Measurements from ENCODE around the gene IL15RA.
"Not testable (repeated sequence)": the region's sequence is repeated elsewhere in the genome, so short reads cannot be mapped to it uniquely, and the experiment has no call there.

The IL15RA gene

DNA sequence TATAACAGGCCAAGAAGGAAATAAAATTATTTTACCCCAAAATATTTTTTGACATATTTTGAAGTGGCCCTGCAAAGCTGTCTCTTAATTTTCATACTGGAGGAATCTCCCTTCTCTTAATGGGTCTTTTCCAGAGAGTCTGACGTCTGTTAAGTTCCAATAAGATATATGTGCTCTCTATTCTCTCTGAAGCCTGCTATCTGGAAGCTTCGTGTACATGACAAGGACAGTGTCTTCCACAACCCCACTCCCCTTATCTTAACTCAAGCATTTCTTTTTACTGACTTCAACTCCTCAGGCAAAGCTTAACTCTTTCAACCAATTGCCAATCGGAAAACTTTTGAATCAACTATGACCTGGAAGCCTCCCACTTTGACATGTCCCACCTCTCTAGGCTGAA, 29.2 kb upstream of the IL15RA start:
- DNase-seq (ENCODE audit: low read depth), result no peak

DNA sequence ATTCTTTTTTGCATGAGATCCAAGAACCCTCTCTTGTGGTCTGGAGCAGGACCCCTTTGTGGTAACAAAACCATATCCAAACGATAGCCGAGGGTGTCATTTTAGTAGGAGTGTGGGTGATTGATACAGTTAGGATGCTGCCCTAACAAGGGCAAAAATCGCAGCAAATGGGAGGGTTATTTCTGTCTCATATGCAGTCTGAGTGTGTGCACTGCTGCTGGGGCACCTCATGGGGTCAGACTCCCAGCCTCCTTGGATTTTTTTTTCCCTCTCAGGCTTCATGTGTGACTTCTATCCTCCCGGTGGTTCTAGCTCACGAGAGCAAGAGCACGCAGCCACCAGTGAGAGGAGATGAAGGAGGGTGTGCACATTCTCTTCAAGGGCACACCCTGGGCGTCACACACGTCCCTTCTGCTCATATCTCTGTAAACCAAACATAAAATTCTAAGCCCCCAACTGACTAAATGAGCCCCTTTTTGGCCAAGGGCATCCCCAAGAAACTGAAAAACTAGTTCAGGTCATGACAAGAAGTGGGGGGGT, 28.6 kb upstream of the IL15RA start:
- DNase-seq (ENCODE audit: low read depth), result no peak

DNA sequence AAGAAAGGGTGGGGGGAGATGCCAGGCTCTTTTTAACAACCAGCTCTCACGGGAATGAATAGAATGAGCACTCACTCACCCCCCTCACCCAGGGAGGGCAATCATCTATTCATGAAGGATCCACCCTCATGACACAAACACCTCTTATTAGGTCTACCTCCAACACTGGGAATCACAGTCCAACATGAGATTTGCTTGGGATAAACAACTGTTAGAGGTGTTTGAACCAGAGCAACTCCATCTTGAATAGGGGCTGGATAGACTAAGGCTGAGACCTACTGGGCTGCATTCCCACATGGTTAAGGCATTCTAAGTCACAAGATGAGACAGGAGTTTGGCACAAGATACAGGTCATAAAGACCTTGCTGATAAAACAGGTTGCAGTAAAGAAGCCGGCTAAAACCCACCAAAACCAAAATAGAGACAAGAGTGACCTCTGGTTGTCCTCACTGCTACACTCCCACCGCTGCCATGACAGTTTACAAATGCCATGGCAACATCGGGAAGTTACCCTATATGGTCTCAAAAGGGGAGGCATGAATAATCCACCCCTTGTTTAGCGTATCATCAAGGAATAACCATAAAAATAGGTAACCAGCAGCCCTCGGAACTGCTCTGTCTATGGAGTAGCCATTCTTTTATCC, 27.9 kb upstream of the IL15RA start:
- not testable (repeated sequence) for DNase-seq (ENCODE audit: low read depth)

- no peak for DNase-seq (ENCODE audit: low read depth)
These were observed 25.6 kb upstream of the IL15RA start for GRCh38 chr10:6002809-6003510.

DNA sequence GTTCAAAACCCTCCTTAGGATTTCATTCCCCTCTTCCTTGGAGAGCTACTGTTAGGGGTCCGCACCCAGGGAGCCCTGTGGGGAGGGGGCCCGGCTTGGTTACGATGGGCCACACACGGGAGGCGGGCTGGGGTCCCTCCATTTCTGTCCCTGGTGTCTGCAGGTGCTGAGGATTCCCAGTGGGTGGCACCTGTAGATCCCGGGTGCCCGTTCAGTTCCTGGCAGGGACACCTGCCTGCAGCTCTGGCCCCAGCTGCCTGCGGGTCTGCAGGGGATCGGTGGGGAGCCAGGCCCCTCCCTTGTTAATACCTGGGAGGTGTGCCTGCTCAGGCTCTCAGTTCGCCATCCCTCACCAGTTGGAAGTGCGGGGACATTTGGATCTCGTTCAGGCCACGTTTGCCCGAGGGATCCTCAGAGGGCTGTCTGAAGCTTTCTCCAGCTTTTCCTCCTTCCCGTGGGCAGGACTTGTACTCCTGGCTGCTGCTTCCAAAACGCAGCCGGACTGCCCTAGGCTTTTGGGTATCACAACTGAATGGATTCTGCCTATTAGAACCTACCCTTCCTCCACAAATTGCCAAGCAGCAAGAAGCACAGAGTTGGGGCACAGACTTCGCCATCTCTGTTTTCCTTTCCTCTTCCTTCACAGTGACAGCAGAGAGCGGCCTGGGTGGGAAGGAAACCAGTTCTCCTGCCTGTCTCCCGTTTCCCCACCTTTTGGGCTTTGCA, 22.3 kb upstream of the IL15RA start:
- no peak for DNase-seq (ENCODE audit: low read depth)

GRCh38 chr10:5996696-5997095, 19.4 kb upstream of the IL15RA start:
- DNase-seq (ENCODE audit: low read depth), result no peak

DNA sequence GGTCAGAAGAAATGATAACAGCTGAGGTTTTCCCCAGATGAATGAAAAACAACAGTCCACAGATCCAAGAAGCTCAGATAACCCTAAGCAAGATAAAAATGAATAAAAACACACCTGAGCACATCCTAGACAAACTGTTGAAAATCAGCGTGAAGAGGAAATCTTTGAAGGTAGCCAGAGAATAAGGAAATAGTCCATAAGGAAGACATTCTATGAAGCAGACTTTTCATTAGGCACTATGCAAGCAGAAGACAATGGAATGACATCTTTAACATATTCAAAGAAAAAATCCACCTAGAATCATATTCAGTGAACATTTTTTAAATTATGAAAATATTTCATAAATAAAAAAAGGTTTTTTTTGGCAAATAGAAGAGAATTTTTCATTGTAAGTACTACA, 15.1 kb upstream of the IL15RA start:
- no peak for DNase-seq (ENCODE audit: low read depth)

- no peak for DNase-seq (ENCODE audit: low read depth)
These were observed 14.4 kb upstream of the IL15RA start for GRCh38 chr10:5991708-5992107.

GRCh38 chr10:5989756-5990155, 12.4 kb upstream of the IL15RA start:
- DNase-seq (ENCODE audit: low read depth), result no peak

DNA sequence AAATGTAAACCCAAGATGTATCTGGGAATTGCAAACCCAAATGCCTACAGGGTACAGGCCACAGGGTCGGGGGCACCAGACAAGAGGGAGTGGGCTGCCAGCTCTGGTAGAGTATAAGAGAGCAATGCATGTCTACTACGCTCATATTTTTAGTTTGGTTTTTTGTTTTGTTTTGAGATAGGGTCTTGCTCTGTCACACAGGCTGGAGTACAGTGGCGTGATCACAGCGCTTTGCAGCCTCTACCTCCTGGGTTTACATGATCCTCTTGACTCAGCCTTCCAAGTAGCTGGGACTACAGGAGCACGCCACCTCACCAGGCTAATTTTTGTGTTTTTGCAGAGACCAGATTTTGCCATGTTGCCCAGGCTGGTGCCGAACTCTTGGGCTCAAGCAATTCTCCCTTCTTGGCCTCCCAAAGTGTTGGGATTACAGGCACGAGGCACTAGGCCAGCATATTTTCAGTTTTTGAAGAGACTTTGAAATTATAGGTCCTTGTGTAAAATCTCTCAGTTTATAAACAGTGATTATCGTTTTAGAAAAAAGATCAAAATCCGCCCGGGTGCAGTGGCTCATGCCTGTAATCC, 11.1 kb upstream of the IL15RA start:
- no peak for DNase-seq (ENCODE audit: low read depth)

GRCh38 chr10:5987747-5988146, 10.4 kb upstream of the IL15RA start:
- no peak for DNase-seq (ENCODE audit: low read depth)

GRCh38 chr10:5985029-5985428, 7.7 kb upstream of the IL15RA start:
- DNase-seq (ENCODE audit: low read depth), result no peak

DNA sequence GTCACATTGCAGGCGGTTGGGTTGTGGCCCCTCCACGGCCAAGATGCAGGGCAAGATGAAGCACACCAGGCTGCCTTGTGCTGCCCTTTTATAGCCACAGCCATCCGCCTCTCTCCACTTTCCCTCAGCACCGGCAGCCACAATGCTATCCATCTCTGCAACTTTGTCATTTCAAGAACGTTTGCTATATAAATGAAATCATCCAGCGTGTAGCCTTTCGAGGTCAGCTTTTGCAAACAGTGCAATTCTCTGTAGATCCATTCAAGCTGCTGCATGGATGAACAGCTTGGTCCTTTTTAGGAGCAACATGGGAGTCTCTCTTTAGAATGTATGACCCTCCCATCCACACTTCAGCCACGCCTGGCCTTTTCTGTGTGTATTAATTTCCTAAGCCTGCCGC, 6.4 kb upstream of the IL15RA start:
- no peak for DNase-seq (ENCODE audit: low read depth)

GRCh38 chr10:5981529-5981928, 4.2 kb upstream of the IL15RA start:
- no peak for DNase-seq (ENCODE audit: low read depth)

DNA sequence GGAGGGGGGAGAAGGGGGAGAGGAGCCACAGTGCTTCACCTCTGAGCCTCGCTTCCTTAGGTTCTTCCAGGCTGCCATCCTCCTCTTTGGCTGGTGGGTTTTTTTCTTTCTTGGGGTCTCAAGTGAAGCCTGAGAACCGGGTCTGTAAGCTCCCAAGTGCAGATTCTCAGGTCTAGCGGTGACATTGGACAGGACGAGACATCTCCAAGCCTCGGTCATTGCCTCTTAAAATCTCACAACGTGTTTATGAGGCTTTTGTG, 817 bp upstream of the IL15RA start:
- no peak for DNase-seq (ENCODE audit: low read depth)

DNA sequence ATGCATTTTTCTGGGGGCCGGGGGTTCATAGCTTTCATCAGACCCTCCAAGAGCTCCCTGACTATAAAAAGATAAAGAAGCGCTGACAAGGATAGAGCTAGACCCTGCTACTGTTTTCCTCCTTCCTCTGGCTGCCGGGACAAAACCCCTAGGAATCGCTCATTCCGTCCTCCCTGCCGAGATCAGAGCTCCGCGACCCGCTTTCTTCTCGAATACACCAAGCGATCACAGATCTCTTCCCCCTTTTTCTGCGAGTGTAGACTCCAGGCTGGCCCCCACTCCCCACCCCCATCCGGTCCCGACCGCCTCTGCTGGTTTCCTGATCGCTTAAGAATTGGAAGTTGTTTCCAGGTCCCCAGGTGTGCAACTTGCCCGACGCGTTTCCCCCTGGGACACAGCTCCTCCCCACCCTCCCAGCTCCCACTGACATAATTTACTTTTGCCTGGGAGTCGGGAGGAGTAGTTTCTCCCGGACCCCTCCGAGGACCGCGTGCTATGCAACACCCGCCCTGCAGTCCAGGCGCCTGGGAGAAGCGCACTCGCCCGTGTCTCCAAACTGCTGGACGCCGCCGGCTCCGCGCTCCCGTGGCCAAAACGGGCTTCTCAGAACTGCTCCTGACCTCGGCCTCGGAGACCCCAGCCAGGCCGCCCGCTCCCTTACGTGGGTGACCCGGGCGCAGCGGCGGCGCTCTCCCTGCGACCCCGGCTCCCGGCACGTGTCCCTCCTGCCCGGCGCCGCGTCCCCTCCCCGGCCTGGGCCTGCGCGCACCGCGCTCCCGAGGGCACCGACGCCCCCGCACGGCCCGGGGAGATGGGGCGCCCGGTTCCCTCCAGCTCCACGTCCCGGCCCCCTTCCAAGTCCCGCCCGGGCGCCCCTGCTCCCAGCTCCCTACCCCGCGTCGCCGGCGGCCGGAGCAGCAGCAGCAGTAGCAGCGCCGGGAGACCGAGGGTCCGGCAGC, 552 bp downstream of the IL15RA start:
- no peak for DNase-seq (ENCODE audit: low read depth)

DNA sequence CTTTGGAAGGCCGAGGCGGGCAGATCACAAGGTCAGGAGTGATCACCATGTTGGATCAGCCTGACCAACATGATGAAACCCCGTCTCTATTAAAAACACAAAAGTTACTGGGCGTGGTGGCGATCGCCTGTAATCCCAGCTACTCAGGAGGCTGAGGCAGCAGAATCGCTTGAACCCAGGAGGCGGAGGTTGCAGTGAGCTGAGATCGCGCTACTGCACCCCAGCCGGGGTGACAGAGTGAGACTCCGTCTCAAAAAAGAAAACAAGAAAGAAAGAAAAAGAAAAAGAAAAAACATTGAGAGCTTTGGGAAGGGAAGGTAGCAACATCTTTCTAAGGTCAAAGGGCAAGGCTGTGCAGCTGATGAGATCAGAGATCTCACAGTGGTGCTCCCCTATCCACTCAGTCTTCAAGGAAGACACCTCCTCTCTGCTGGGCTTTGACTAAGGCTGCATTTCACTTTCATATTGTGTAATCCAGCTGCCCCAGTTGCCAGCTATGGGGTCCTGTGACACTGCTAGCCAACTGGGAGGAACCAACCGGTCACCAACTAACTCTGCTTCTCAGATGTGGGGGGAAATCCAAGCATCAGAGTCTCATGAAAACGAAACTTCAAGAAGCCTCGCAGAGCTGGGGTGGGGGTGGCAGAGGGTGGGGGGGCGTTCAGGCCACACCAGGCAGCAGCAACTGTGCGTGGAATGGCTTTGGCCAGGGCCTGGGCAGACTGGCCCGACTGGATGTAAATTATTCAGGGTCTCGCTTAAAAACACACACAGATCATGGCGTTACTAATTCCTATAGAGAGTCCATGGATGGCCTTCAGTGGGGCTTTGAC, 1.5 kb downstream of the IL15RA start:
- no peak for DNase-seq (ENCODE audit: low read depth)

- no peak for DNase-seq (ENCODE audit: low read depth)
These were observed 4.3 kb downstream of the IL15RA start for GRCh38 chr10:5973069-5973468.

GRCh38 chr10:5971886-5972285, 5.5 kb downstream of the IL15RA start:
- DNase-seq (ENCODE audit: low read depth), result no peak

DNA sequence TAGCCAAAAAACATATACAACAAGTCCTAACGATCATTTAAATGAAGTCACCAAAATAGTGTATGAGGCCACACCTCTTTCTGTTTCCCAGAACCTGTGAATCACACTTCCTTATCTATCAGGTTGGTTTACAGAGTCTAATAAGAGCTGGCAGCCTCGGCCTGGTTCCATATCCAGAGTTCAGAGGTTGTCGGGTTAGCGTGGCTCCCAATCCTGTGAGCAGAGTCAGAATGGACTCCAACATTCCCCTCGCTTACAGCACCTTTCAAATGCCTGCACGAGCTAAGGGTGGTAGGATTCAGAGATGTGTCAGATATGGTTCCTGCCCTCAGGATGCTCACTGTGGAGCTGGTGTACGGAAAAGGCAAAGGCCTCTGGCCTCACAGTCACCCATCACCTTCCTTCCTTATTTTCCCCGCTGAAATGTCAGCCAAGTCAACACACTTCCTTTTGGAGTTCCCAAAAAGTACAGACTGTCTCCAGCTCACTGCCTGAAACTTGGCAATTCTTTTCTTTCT, 6.0 kb downstream of the IL15RA start:
- no peak for DNase-seq (ENCODE audit: low read depth)

GRCh38 chr10:5970527-5970926, 6.8 kb downstream of the IL15RA start:
- no peak for DNase-seq (ENCODE audit: low read depth)

Measured in T follicular helper cell (primary cell).